ENCODE measurements around the gene SMC1A.

- TF ChIP-seq CTCF (IDR thresholded peaks at IDR 0.05) (no peak), EZH2 (IDR thresholded peaks at IDR 0.05) (no peak)
These were observed 42.7 kb downstream of the SMC1A start for GRCh38 chrX:53379747-53380146.
